GM23338 (cell line): ENCODE measurements around the gene FRYL.

Source experiments
- TF ChIP-seq, protein P1 (sequence below), 2 experiments: fragments of 200-600 bp in 1 of 2; sonication (generic) in 1 of 2; conservative IDR thresholded peaks; 2 replicates each; pipeline versions ENCODE4 v1.5.1 to v1.6.1; 2016 to 2017; ENCODE audit warnings: antibody characterized with exemption in 2 of 2, low read depth in 2 of 2, mild to moderate bottlenecking in 2 of 2, moderate library complexity in 1 of 2
- TF ChIP-seq, protein P2 (sequence below): IDR thresholded peaks from one replicate; pipeline ENCODE4 v1.6.1; 2018; ENCODE audit warnings: antibody characterized with exemption; ENCODE audit not compliant: unreplicated experiment

DNA sequence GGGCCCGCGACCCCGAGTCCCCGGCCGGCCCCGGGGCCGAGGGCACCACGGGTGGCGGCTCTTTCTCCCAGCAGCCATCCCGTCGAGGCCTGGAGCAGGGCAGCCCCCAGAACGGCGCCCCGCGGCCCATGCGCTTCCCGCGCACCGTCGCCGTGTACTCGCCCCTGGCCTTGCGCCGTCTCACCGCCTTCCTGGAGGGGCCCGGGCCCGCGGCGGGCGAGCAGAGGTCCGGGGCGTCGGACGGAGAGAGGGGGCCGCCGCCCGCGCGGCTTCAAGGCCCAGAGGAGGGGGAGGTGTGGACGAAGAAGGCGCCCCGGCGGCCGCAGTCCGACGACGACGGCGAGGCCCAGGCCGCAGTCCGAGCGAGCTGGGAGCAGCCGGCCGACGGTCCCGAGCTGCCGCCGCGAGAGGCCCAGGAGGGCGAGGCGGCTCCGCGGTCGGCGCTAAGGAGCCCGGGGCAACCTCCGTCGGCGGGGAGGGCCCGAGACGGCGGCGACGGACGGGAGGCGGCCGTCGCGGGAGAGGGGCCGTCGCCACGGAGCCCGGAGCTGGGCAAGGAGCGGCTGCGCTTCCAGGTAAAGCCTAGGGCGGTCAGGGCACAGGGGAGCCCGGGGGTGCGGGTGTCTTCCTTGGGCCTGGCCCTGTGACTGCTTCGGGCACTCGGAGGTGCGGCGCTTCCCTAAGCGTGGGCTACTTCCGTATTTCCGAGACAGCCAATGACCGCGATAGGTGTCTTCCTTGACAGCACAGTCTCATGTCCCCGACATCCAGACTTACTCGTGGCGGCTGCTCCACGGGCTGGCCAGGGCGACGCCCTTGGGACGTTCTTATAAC is 289.2 kb downstream of the FRYL start:
- TF ChIP-seq, protein P1, sequence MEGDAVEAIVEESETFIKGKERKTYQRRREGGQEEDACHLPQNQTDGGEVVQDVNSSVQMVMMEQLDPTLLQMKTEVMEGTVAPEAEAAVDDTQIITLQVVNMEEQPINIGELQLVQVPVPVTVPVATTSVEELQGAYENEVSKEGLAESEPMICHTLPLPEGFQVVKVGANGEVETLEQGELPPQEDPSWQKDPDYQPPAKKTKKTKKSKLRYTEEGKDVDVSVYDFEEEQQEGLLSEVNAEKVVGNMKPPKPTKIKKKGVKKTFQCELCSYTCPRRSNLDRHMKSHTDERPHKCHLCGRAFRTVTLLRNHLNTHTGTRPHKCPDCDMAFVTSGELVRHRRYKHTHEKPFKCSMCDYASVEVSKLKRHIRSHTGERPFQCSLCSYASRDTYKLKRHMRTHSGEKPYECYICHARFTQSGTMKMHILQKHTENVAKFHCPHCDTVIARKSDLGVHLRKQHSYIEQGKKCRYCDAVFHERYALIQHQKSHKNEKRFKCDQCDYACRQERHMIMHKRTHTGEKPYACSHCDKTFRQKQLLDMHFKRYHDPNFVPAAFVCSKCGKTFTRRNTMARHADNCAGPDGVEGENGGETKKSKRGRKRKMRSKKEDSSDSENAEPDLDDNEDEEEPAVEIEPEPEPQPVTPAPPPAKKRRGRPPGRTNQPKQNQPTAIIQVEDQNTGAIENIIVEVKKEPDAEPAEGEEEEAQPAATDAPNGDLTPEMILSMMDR (conservative IDR thresholded peaks at IDR 0.05; ENCODE audit: low read depth in 2 of 2), result no peak
- TF ChIP-seq, protein P2, sequence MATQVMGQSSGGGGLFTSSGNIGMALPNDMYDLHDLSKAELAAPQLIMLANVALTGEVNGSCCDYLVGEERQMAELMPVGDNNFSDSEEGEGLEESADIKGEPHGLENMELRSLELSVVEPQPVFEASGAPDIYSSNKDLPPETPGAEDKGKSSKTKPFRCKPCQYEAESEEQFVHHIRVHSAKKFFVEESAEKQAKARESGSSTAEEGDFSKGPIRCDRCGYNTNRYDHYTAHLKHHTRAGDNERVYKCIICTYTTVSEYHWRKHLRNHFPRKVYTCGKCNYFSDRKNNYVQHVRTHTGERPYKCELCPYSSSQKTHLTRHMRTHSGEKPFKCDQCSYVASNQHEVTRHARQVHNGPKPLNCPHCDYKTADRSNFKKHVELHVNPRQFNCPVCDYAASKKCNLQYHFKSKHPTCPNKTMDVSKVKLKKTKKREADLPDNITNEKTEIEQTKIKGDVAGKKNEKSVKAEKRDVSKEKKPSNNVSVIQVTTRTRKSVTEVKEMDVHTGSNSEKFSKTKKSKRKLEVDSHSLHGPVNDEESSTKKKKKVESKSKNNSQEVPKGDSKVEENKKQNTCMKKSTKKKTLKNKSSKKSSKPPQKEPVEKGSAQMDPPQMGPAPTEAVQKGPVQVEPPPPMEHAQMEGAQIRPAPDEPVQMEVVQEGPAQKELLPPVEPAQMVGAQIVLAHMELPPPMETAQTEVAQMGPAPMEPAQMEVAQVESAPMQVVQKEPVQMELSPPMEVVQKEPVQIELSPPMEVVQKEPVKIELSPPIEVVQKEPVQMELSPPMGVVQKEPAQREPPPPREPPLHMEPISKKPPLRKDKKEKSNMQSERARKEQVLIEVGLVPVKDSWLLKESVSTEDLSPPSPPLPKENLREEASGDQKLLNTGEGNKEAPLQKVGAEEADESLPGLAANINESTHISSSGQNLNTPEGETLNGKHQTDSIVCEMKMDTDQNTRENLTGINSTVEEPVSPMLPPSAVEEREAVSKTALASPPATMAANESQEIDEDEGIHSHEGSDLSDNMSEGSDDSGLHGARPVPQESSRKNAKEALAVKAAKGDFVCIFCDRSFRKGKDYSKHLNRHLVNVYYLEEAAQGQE, result no peak
